Left lung (tissue), 10 donors: ENCODE measurements around the gene DSN1. TPM values are rescaled to one million over a fixed set of nuclear protein-coding genes. Genes with fewer than 3 reads are reported as not detected.

Experiments
- ATAC-seq: fragments of 200-7000 bp; cut with Tn5 transposase; one replicate; pipeline ENCODE4 v1.9.1; 2020; ENCODE audit warnings: moderate library complexity
- DNase-seq, 4 donors: peaks; one replicate each; pipeline ENCODE4 v3.0.0-alpha.2; 2013 to 2020
- H3K27ac ChIP-seq, 2 donors: fragments of 200-600 bp; sonication (generic) in 1 of 2; one replicate each; pipeline versions ENCODE4 v1.5.0 to v1.8.0; 2020 to 2021
- H3K27me3 ChIP-seq, 2 donors: fragments of 200-600 bp; sonication (generic) in 1 of 2; one replicate each; pipeline versions ENCODE4 v1.5.0 to v1.8.0; 2020 to 2021
- H3K36me3 ChIP-seq, 2 donors: fragments of 200-600 bp; sonication (generic) in 1 of 2; one replicate each; pipeline versions ENCODE4 v1.5.0 to v1.8.0; 2020 to 2021
- H3K4me1 ChIP-seq, 2 donors: fragments of 200-600 bp; one replicate each; pipeline ENCODE4 v1.8.0; 2021
- H3K4me3 ChIP-seq, 2 donors: fragments of 200-600 bp; sonication (generic) in 1 of 2; one replicate each; pipeline versions ENCODE4 v1.5.0 to v1.8.0; 2020 to 2021; ENCODE audit warnings: mild to moderate bottlenecking in 1 of 2
- H3K9me3 ChIP-seq, 2 donors: fragments of 200-600 bp; sonication (generic) in 1 of 2; one replicate each; pipeline versions ENCODE4 v1.5.0 to v1.8.0; 2020 to 2021
- intact Hi-C, 2 donors: fragments of 100-400 bp; cut with DNase I; formaldehyde crosslinking; loops; one replicate each; pipeline versions ENCODE4 v1.11.2 to v1.14.2; 2022
- polyA plus RNA-seq, 6 donors: library from polyadenylated mRNA; unstranded; fragments of 120-200 nt; gene quantifications; one replicate each; pipeline ENCODE4 v1.2.1, GENCODE V29; 2013; ENCODE audit not compliant: insufficient read length in 6 of 6
- total RNA-seq, 2 donors: library from RNA; stranded (reverse); fragmentation: NEBNext Ultra II Directional; extraction: Animal tissue kit (Norgen Biotek cat#: 25700); gene quantifications; one replicate each; pipeline ENCODE4 v1.2.1, GENCODE V29; 2021
- TF ChIP-seq, protein P1 (sequence below), 2 donors: fragments of 200-600 bp; sonication (generic) in 1 of 2; IDR thresholded peaks; one replicate each; pipeline versions ENCODE4 v1.5.0 to v1.8.0; 2021; ENCODE audit warnings: antibody characterized with exemption in 2 of 2
- donor health status: DM: no; HTN: yes; CAD: no.
- donor health status: DM: no; HTN: no; CAD: no.

The DSN1 gene
- total and polyA plus RNA-seq, 8 donors, result 14.5 to 24.7 (median 20.3) TPM

- ATAC-seq, result no peak
- H3K4me1 ChIP-seq, result peaks cover 0 to 13% of the 10 kb centered on the region in 2 donors
- no peaks in the 10 kb centered on the region for H3K9me3 ChIP-seq
- no peak overlapping the region for H3K4me3 ChIP-seq
- TF ChIP-seq, protein P1, sequence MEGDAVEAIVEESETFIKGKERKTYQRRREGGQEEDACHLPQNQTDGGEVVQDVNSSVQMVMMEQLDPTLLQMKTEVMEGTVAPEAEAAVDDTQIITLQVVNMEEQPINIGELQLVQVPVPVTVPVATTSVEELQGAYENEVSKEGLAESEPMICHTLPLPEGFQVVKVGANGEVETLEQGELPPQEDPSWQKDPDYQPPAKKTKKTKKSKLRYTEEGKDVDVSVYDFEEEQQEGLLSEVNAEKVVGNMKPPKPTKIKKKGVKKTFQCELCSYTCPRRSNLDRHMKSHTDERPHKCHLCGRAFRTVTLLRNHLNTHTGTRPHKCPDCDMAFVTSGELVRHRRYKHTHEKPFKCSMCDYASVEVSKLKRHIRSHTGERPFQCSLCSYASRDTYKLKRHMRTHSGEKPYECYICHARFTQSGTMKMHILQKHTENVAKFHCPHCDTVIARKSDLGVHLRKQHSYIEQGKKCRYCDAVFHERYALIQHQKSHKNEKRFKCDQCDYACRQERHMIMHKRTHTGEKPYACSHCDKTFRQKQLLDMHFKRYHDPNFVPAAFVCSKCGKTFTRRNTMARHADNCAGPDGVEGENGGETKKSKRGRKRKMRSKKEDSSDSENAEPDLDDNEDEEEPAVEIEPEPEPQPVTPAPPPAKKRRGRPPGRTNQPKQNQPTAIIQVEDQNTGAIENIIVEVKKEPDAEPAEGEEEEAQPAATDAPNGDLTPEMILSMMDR (IDR thresholded peaks at IDR 0.05), result no peak
- intact Hi-C loops, result no loop called here
- no peak overlapping the region for H3K27ac ChIP-seq
- DNase-seq, result peak in 1 of 4 donors; percentile 79
- H3K27me3 ChIP-seq, result no peaks in the 10 kb centered on the region
- H3K36me3 ChIP-seq, result peaks cover 0 to 41% of the 10 kb centered on the region in 2 donors
Measured at GRCh38 chr20:36815454-36816091, 42.0 kb upstream of the DSN1 start.

DNA sequence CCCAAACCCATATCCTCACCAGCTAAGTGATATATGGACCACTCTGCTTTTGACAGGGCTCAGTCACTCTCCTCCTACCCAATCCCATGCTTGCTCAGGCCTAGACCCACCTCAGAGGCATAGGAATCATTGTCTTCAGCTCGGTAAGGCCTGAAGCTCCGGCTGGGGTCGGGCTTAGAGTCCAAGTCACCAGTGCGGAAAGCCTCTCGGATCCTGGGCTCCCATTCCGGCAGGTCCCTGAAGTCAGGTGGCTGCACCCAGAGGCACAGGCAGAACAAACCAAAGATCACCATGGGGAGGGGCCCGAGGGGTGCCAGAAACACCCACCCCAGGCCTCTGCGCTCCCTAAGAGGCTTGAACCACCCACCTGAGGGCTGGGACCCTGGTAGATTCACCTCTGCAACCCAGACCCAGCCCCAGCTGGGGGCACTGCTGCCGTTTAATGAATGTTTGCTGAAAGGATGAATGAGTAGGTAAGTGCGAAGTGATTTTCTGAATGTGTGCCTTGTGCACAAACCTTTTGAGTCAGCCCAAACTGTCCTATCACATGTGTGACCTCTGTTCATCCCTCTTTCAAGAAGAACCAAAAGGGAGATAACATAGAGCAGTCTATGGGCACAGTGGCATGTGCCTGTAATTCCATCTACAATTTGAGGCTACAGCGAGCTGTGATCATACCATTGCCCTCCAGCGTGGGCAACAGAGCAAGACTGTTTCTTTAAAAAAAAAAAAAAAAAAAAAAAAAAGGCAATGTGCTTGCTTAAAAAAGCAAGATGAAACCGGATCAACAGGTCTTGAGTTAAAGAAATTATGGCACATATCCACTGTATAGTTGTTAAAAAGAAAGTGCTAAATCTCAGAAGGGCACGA lies 39.3 kb upstream of the DSN1 start:
- no peak overlapping the region for H3K4me3 ChIP-seq
- H3K27me3 ChIP-seq, result no peaks in the 10 kb centered on the region
- ATAC-seq (peak; percentile 13), DNase-seq (no peak)
- TF ChIP-seq, protein P1 (IDR thresholded peaks at IDR 0.05), result no peak
- H3K9me3 ChIP-seq, result no peaks in the 10 kb centered on the region
- peaks cover 0 to 6% of the 10 kb centered on the region in 2 donors for H3K4me1 ChIP-seq
- peaks cover 0 to 52% of the 10 kb centered on the region in 2 donors for H3K36me3 ChIP-seq
- intact Hi-C loops, result no loop called here
- H3K27ac ChIP-seq, result no peak overlapping the region

GRCh38 chr20:36808317-36809257 lies 35.0 kb upstream of the DSN1 start:
- TF ChIP-seq, protein P1 (IDR thresholded peaks at IDR 0.05), result peak; percentile 51 to 81
- DNase-seq (peak in 2 of 4 donors; percentile 67 to 93), ATAC-seq (peak; percentile 78)
- peaks cover 0 to 68% of the 10 kb centered on the region in 2 donors for H3K36me3 ChIP-seq
- no peaks in the 10 kb centered on the region for H3K9me3 ChIP-seq
- H3K27ac ChIP-seq, result no peak overlapping the region
- H3K27me3 ChIP-seq, result no peaks in the 10 kb centered on the region
- H3K4me3 ChIP-seq, result no peak overlapping the region
- intact Hi-C loops, result no loop called here
- peaks cover 0 to 6% of the 10 kb centered on the region in 2 donors for H3K4me1 ChIP-seq

DNA sequence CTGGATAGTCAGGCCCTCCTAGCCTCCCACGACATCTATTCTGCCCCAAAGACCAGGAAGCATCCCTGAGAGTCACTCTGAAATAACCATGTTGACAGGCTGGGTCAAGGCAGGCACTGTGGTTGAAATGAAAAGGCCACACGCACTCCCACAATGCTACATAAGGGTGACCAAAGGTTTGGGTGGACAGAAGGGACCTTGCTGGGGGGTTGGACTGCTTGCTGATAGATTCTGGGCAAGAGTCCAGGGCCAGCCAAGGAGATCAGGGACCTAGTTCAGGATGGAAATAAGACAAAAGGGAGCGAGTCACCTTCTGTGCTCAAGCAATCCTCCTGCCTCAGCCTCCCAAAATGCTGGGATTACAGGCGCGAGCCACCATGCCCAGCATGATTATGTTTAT lies 32.5 kb upstream of the DSN1 start:
- DNase-seq (no peak), ATAC-seq (no peak)
- Histone ChIP-seq H3K27ac (no peak overlapping the region), H3K27me3 (no peaks in the 10 kb centered on the region), H3K9me3 (no peaks in the 10 kb centered on the region), H3K36me3 (peaks cover 0 to 80% of the 10 kb centered on the region in 2 donors), H3K4me1 (peaks cover 0 to 6% of the 10 kb centered on the region in 2 donors), H3K4me3 (no peak overlapping the region)
- TF ChIP-seq, protein P1 (IDR thresholded peaks at IDR 0.05), result no peak
- intact Hi-C loops, result no loop called here
